OCI-LY7 (cell line): ENCODE data around the gene DEGS2.

Experiments
- EZH2phosphoT487 ChIP-seq: fragments of 200-600 bp; sonication (generic); IDR thresholded peaks from 2 replicates; pipeline ENCODE4 v1.6.1; 2018; ENCODE audit warnings: low read depth, borderline replicate concordance, mild to moderate bottlenecking, mixed run types, antibody characterized with exemption, low read length, moderate library complexity, mixed read lengths
- TF ChIP-seq, protein P1 (sequence below): fragments of 200-600 bp; sonication (generic); conservative IDR thresholded peaks from 2 replicates; pipeline ENCODE4 v1.5.1; 2014; ENCODE audit warnings: mild to moderate bottlenecking, antibody characterized with exemption, low read length, moderate library complexity, mixed read lengths

DNA sequence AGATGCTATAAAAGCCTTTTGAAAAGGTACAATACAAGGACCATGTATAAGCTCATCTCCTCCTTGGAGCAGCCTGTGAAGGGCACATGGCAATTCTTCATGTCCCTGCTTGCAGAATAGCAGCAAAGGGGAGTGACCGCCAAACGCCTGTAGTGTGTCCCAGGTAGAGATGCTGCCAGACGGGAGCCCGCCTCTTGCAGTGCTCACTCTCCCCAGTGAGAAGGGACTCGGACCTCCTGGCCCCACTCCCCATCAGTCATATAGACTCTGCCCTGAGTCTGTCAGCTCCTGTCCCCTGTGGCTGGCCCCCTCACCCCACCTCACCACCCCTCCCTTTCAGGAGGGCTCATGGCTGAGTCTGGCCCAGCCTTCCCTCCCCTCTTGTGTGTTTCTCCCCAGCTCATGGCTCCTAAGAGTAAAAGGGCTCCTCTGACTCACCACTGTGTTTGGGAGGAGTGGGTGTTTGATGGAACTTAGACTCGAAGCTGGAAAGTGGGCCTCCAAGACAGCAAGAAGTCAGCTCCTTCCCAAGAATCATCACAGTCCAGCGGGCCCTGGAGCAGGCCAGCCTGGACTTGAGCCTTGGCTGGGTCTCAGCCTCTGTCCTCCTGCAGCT lies 40.9 kb downstream of the DEGS2 start:
- TF ChIP-seq, protein P1, sequence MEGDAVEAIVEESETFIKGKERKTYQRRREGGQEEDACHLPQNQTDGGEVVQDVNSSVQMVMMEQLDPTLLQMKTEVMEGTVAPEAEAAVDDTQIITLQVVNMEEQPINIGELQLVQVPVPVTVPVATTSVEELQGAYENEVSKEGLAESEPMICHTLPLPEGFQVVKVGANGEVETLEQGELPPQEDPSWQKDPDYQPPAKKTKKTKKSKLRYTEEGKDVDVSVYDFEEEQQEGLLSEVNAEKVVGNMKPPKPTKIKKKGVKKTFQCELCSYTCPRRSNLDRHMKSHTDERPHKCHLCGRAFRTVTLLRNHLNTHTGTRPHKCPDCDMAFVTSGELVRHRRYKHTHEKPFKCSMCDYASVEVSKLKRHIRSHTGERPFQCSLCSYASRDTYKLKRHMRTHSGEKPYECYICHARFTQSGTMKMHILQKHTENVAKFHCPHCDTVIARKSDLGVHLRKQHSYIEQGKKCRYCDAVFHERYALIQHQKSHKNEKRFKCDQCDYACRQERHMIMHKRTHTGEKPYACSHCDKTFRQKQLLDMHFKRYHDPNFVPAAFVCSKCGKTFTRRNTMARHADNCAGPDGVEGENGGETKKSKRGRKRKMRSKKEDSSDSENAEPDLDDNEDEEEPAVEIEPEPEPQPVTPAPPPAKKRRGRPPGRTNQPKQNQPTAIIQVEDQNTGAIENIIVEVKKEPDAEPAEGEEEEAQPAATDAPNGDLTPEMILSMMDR, result no peak
- TF ChIP-seq EZH2phosphoT487, result no peak
